Measurements from ENCODE around the gene DCK.
"Not testable (repeated sequence)": the region's sequence is repeated elsewhere in the genome, so short reads cannot be mapped to it uniquely, and the experiment has no call there.

DCK gene

GRCh38 chr4:71001363-71001762, 7.9 kb downstream of the DCK start:
- DNase-seq (ENCODE audit: low spot score), result not testable (repeated sequence)

GRCh38 chr4:71004281-71004851, 10.9 kb downstream of the DCK start:
- no peak for DNase-seq (ENCODE audit: low spot score)

- DNase-seq (ENCODE audit: low spot score), result not testable (repeated sequence)
Measured at GRCh38 chr4:71005025-71005424, 11.6 kb downstream of the DCK start.

- DNase-seq (ENCODE audit: low spot score), result no peak
Measured at GRCh38 chr4:71006203-71006907, 12.9 kb downstream of the DCK start.

GRCh38 chr4:71008196-71008595, 14.7 kb downstream of the DCK start:
- DNase-seq (ENCODE audit: low spot score), result no peak

- DNase-seq (ENCODE audit: low spot score), result no peak
Measured at GRCh38 chr4:71009086-71009485, 15.6 kb downstream of the DCK start.

GRCh38 chr4:71009890-71010588, 16.6 kb downstream of the DCK start:
- DNase-seq (ENCODE audit: low spot score), result peak; percentile 31

GRCh38 chr4:71011451-71011850, 18.0 kb downstream of the DCK start:
- no peak for DNase-seq (ENCODE audit: low spot score)

GRCh38 chr4:71017391-71017790, 23.9 kb downstream of the DCK start:
- not testable (repeated sequence) for DNase-seq (ENCODE audit: low spot score)

GRCh38 chr4:71020611-71021010, 27.2 kb downstream of the DCK start:
- DNase-seq (ENCODE audit: low spot score), result no peak

GRCh38 chr4:71025654-71026053, 32.2 kb downstream of the DCK start:
- no peak for DNase-seq (ENCODE audit: low spot score)

GRCh38 chr4:71026086-71026485, 32.6 kb downstream of the DCK start:
- DNase-seq (ENCODE audit: low spot score), result peak; percentile 52

- DNase-seq (ENCODE audit: low spot score), result no peak
Measured at GRCh38 chr4:71027611-71028010, 34.2 kb downstream of the DCK start.

GRCh38 chr4:71029504-71029903, 36.1 kb downstream of the DCK start:
- DNase-seq (ENCODE audit: low spot score), result no peak

GRCh38 chr4:71032106-71032505, 38.7 kb downstream of the DCK start:
- not testable (repeated sequence) for DNase-seq (ENCODE audit: low spot score)

GRCh38 chr4:71045256-71045655, 51.8 kb downstream of the DCK start:
- DNase-seq (ENCODE audit: low spot score), result no peak

GRCh38 chr4:71049395-71049794, 55.9 kb downstream of the DCK start:
- DNase-seq (ENCODE audit: low spot score), result no peak

- DNase-seq (ENCODE audit: low spot score), result no peak
Measured at GRCh38 chr4:71050809-71051208, 57.4 kb downstream of the DCK start.

- DNase-seq (ENCODE audit: low spot score), result no peak
Measured at GRCh38 chr4:71052034-71052433, 58.6 kb downstream of the DCK start.

GRCh38 chr4:71052716-71053115, 59.3 kb downstream of the DCK start:
- no peak for DNase-seq (ENCODE audit: low spot score)

GRCh38 chr4:71053613-71054012, 60.2 kb downstream of the DCK start:
- DNase-seq (ENCODE audit: low spot score), result not testable (repeated sequence)

- DNase-seq (ENCODE audit: low spot score), result not testable (repeated sequence)
Measured at GRCh38 chr4:71059573-71059972, 66.1 kb downstream of the DCK start.

- no peak for DNase-seq (ENCODE audit: low spot score)
Measured at GRCh38 chr4:71062436-71062835, 69.0 kb downstream of the DCK start.
